Breast epithelium (tissue), 4 donors: ENCODE measurements around the gene HSD3B7. TPM values are rescaled to one million over a fixed set of nuclear protein-coding genes. Genes with fewer than 3 reads are reported as not detected.
"Not testable (repeated sequence)": the region's sequence is repeated elsewhere in the genome, so short reads cannot be mapped to it uniquely, and the experiment has no call there.

ENCODE experiments used
- DNase-seq, 2 donors: peaks; one replicate each; pipeline ENCODE4 v3.0.0-alpha.2; 2019; ENCODE audit warnings: low spot score in 2 of 2
- H3K27ac ChIP-seq, 2 donors: fragments of 200-600 bp; sonication (generic) in 1 of 2; one replicate each; pipeline ENCODE4 v1.5.1; 2016 to 2019; ENCODE audit warnings: mild to moderate bottlenecking in 1 of 2
- H3K27me3 ChIP-seq, 2 donors: fragments of 200-600 bp; sonication (generic) in 1 of 2; one replicate each; pipeline versions ENCODE4 v1.5.1 to v1.6.0; 2017 to 2019; ENCODE audit warnings: control low read depth in 1 of 2, mild to moderate bottlenecking in 1 of 2
- H3K36me3 ChIP-seq: fragments of 200-600 bp; one replicate; pipeline ENCODE4 v1.5.1; 2019
- H3K4me1 ChIP-seq, 2 donors: fragments of 200-600 bp; sonication (generic); one replicate each; pipeline ENCODE4 v1.5.1; 2016 to 2019; ENCODE audit warnings: control low read depth in 1 of 2
- H3K4me3 ChIP-seq, 3 donors: fragments of 200-600 bp; sonication (generic); 1 replicate in 2 of 3; 2 replicates in 1 of 3; pipeline ENCODE4 v1.5.1; 2016 to 2019; ENCODE audit warnings: mild to moderate bottlenecking in 3 of 3, moderate library complexity in 2 of 3
- H3K9me3 ChIP-seq, 2 donors: fragments of 200-600 bp; sonication (generic) in 1 of 2; one replicate each; pipeline ENCODE4 v1.5.1; 2016 to 2019; ENCODE audit warnings: control low read depth in 1 of 2
- POLR2A ChIP-seq: fragments of 450-650 bp; IDR thresholded peaks from one replicate; pipeline ENCODE4 v1.6.1; 2016; ENCODE audit warnings: antibody characterized with exemption, mild to moderate bottlenecking, moderate library complexity
- POLR2AphosphoS5 ChIP-seq, 3 donors: sonication (generic); formaldehyde crosslinking; IDR thresholded peaks; one replicate each; pipeline ENCODE4 v1.6.1; 2017; ENCODE audit warnings: antibody characterized with exemption in 3 of 3
- intact Hi-C: fragments of 100-400 bp; cut with DNase I; formaldehyde crosslinking; loops from one replicate; pipeline ENCODE4 v1.15.1; 2023; ENCODE audit warnings: low total_unique reads
- total RNA-seq, 3 donors: library from RNA; depleted of rRNA; stranded (reverse); fragments of >200 nt; gene quantifications; one replicate each; pipeline ENCODE4 v1.1.0, GENCODE V29; 2016
- TF ChIP-seq, protein P1 (sequence below), 3 donors: fragments of 450-650 bp; IDR thresholded peaks; one replicate each; pipeline ENCODE4 v1.5.1; 2016 to 2017; ENCODE audit warnings: antibody characterized with exemption in 3 of 3, mild to moderate bottlenecking in 3 of 3, moderate library complexity in 3 of 3

HSD3B7 gene
- total RNA-seq, 3 donors from 2014 or later: 12.1 to 27.8 (median 26.9) TPM

DNA sequence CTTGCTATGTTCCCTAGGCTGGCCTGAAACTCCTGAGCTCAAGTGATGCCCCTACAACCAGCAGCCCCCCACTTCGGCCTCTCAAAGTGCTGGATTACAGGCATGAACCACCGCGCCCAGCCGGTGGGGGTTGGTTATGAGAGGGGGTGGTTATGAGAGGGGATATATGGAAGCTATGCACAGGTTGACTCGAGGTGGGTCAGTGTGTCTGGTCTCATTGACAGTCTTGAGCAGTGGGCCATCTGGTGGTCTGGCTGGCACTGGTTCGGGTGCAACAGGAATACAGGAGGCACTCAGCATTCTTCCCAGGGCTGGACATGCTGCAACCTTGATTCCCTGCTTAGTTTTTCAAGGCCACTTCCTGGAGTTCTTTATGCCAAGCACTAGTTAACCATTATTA, 31.0 kb downstream of the HSD3B7 start:
- H3K27me3 ChIP-seq: peaks cover 0 to 4% of the 10 kb centered on the region in 2 donors
- DNase-seq: no peak

DNA sequence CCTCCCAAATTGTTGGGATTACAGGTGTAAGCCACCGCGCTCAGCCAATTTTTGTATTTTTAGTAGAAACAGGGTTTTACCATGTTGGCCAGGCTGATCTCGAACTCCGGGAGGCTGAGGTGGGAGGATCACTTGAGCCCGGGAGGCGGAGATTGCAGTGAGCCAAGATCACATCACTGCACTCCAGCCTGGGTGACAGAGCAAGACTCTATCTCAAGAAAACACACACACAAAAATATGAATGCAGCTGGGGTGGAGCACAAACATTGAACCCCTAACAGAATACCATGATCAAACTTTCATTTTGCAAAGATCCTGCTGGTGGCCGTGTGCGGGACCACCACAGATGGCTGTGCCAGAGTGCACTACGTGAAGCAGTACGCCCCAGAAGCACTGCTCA, 32.7 kb downstream of the HSD3B7 start:
- intact Hi-C loops, H3K36me3 ChIP-seq, H3K4me1 ChIP-seq, H3K27me3 ChIP-seq, H3K4me3 ChIP-seq, H3K9me3 ChIP-seq, DNase-seq, H3K27ac ChIP-seq: not testable (repeated sequence)

More for the DNA sequence above, 31.0 kb downstream of the HSD3B7 start:
- TF ChIP-seq POLR2A (no peak), POLR2AphosphoS5 (IDR thresholded peaks at IDR 0.05) (no peak)
- TF ChIP-seq, protein P1, sequence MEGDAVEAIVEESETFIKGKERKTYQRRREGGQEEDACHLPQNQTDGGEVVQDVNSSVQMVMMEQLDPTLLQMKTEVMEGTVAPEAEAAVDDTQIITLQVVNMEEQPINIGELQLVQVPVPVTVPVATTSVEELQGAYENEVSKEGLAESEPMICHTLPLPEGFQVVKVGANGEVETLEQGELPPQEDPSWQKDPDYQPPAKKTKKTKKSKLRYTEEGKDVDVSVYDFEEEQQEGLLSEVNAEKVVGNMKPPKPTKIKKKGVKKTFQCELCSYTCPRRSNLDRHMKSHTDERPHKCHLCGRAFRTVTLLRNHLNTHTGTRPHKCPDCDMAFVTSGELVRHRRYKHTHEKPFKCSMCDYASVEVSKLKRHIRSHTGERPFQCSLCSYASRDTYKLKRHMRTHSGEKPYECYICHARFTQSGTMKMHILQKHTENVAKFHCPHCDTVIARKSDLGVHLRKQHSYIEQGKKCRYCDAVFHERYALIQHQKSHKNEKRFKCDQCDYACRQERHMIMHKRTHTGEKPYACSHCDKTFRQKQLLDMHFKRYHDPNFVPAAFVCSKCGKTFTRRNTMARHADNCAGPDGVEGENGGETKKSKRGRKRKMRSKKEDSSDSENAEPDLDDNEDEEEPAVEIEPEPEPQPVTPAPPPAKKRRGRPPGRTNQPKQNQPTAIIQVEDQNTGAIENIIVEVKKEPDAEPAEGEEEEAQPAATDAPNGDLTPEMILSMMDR (IDR thresholded peaks at IDR 0.05): no peak
- no peaks in the 10 kb centered on the region for H3K36me3 ChIP-seq
- no peak overlapping the region for H3K4me3 ChIP-seq
- H3K27ac ChIP-seq: no peak overlapping the region
- no peaks in the 10 kb centered on the region for H3K9me3 ChIP-seq
- H3K4me1 ChIP-seq: no peaks in the 10 kb centered on the region
- intact Hi-C loops: no loop called here

DNA sequence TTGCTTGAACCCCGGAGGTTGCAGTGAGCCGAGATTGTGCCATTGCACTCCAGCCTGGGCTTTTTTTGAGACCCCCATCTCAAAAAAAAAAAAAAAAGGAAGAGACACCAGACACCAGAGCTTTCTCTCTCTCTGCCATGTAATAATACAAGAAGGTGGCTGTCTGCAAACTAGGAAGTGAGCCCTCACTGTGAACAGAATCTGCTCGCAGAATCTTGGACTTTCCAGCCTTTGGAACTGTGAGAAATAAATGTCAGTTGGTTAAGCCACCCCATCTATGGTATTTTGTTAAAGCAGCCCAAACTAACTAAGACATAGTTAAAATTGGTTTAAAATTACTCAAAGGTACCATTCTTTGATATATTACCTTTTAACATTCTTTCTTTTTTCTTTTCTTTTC, 35.5 kb downstream of the HSD3B7 start:
- Histone ChIP-seq H3K27ac (no peak overlapping the region), H3K27me3 (no peaks in the 10 kb centered on the region), H3K4me3 (no peak overlapping the region), H3K9me3 (no peaks in the 10 kb centered on the region), H3K4me1 (no peaks in the 10 kb centered on the region), H3K36me3 (no peaks in the 10 kb centered on the region)
- no peak for DNase-seq
- intact Hi-C loops: no loop called here
- no peak for TF ChIP-seq POLR2AphosphoS5 (IDR thresholded peaks at IDR 0.05)
- TF ChIP-seq POLR2A: no peak
- TF ChIP-seq, protein P1 (IDR thresholded peaks at IDR 0.05): no peak

DNA sequence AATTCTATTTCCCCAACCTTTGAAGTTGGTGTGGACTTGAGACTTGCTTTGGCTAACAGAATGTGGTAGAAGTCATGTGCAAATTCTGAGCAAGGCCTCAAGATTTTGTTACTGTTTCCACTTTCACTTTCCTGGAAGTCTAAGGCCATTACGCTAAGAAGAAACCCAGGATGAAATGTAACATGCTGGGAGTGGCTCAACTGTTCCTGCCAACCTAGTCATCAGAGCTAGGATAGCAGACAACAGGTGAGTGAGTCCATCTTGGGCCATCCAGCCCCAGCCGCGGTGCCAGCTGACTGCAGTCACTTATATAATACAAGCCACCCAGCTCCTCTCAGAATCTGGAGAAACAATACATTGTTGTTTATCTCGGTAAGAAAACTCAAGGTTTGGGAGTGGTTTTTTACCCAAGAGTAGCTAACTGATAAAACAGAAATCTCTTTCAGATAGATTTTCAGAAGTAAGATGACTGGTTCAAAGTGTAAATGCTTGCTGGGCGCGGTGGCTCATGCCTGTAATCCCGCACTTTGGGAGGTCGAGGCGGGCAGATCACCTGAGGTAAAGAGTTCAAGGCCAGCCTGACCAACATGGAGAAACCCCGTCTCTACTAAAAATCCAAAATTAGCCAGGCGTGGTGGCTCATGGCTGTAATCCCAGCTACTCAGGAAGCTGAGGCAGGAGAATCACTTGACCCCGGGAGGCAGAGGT, 37.7 kb downstream of the HSD3B7 start:
- H3K4me3 ChIP-seq: no peak overlapping the region
- no peaks in the 10 kb centered on the region for H3K9me3 ChIP-seq
- TF ChIP-seq POLR2A (no peak), POLR2AphosphoS5 (IDR thresholded peaks at IDR 0.05) (no peak)
- TF ChIP-seq, protein P1 (IDR thresholded peaks at IDR 0.05): no peak
- no peak overlapping the region for H3K27ac ChIP-seq
- no peak for DNase-seq
- no peaks in the 10 kb centered on the region for H3K27me3 ChIP-seq
- H3K36me3 ChIP-seq: no peaks in the 10 kb centered on the region
- no peaks in the 10 kb centered on the region for H3K4me1 ChIP-seq
- intact Hi-C loops: no loop called here

DNA sequence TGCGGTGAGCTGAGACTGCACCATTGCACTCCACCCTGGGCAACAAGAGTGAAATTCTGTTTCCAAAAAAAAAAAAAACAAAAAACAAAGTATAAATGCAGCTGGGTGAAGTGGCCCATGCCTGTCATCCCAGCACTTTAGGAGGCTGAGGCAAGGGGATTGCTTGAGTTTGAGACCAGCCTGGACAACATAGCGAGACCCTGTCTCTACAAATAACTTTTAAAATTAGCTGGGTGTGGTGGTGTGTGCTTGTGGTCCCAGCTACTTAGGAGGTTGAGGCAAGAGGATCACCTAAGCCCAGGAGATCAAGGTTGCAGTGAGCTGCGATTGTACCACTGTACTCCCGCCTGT, 38.2 kb downstream of the HSD3B7 start:
- no peaks in the 10 kb centered on the region for H3K27me3 ChIP-seq
- H3K36me3 ChIP-seq: no peaks in the 10 kb centered on the region
- no peak overlapping the region for H3K4me3 ChIP-seq
- H3K27ac ChIP-seq: no peak overlapping the region
- TF ChIP-seq POLR2AphosphoS5 (IDR thresholded peaks at IDR 0.05) (no peak), POLR2A (no peak)
- TF ChIP-seq, protein P1 (IDR thresholded peaks at IDR 0.05): no peak
- H3K9me3 ChIP-seq: no peaks in the 10 kb centered on the region
- no peaks in the 10 kb centered on the region for H3K4me1 ChIP-seq
- DNase-seq: no peak
- intact Hi-C loops: no loop called here
